GM12873 (cell line): ENCODE results near the gene SEPTIN6.

Source experiments
- TF ChIP-seq, protein P1 (sequence below): IDR thresholded peaks from 2 replicates; pipeline ENCODE4 v1.5.1; 2012; ENCODE audit warnings: low read depth, mild to moderate bottlenecking, moderate library complexity, low read length, control low read depth; ENCODE audit not compliant: insufficient read depth; ENCODE audit errors: missing control alignments

SEPTIN6 gene

DNA sequence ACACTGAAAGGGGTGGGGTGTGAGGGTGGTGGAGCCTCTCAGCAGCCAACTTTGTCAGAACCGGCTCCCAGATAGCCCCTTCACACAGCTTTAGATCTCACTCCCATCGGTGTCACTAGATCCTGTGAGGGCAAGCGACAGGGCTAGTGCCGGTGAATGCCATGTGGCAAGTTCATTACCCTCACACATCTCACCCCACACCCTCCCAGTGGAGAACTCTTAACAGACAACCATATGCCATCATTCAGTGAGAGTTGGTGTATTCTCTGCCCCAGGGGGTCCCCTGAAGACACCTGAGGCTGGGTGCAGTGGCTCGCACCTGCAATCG lies 15.3 kb downstream of the SEPTIN6 start:
- TF ChIP-seq, protein P1, sequence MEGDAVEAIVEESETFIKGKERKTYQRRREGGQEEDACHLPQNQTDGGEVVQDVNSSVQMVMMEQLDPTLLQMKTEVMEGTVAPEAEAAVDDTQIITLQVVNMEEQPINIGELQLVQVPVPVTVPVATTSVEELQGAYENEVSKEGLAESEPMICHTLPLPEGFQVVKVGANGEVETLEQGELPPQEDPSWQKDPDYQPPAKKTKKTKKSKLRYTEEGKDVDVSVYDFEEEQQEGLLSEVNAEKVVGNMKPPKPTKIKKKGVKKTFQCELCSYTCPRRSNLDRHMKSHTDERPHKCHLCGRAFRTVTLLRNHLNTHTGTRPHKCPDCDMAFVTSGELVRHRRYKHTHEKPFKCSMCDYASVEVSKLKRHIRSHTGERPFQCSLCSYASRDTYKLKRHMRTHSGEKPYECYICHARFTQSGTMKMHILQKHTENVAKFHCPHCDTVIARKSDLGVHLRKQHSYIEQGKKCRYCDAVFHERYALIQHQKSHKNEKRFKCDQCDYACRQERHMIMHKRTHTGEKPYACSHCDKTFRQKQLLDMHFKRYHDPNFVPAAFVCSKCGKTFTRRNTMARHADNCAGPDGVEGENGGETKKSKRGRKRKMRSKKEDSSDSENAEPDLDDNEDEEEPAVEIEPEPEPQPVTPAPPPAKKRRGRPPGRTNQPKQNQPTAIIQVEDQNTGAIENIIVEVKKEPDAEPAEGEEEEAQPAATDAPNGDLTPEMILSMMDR = no peak

DNA sequence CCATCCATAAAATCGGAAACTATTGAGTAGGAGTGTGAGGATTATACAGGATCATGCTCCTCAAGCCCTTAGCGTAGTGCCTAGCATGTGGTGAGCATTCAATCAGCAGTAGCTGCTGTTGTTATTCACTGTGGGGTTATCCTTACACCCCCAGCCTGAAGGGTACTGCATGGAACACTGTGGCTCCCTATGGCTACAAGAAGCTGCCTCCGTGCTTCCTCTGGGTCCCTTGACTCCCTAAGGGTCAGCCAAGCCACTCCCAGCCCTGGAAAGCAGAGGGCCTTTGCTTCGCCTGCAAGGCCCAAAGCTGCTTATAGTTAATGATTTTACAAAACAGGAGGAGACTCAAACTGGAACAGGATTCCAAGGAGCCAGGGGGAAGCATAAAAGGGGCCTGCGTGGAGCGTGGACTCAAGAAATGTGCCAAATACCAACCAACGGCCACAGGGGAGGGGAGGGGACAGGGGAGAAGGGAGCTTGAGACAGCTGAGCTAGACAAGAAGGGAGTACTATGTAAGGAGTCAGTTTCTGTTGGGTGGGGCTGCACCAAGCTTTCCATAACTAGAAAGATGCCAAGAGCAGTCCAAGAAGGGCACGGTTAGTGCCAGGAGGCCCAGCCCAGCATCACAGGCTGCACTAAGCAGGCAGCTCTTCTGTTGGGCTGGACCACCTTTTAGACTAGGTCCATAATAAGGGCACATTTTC lies 15.9 kb downstream of the SEPTIN6 start:
- TF ChIP-seq, protein P1 = no peak

DNA sequence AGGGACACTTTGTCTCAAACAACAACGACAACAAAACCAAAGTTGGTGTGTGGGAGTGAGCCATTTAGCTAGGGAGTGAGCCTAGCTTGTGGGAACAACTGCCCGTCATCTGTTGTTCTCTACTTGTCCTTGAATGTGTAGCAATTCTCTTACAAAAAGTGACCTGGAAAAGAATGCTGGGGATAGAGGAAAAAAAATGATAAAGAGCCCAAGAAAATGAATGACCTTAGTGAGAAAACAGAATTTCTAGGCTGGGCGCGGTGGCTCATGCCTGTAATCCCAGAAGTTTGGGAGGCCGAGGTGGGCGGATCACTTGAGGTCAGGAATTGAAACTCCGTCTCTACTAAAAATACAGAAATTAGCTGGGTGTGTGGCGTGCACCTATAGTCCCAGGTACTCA lies 19.6 kb downstream of the SEPTIN6 start:
- TF ChIP-seq, protein P1 = no peak

DNA sequence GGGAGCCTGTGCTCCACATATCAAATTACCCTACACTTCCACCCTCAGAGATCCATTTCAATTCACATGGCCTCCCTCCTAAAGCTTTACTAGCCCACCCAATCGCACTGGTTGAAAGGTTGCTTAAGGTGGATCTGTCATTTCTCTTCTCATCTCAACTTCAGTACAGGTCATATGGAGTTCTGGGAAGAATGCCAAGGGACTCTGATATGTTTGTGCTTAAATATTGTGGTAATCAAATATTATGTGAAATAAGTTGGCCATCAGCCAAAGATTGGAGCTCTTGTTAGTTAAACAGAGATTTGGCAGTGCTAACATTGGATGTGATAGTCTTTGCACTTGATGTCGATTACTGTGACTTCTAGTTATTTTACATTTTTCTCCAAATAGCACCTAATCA lies 20.5 kb downstream of the SEPTIN6 start:
- TF ChIP-seq, protein P1 = no peak

DNA sequence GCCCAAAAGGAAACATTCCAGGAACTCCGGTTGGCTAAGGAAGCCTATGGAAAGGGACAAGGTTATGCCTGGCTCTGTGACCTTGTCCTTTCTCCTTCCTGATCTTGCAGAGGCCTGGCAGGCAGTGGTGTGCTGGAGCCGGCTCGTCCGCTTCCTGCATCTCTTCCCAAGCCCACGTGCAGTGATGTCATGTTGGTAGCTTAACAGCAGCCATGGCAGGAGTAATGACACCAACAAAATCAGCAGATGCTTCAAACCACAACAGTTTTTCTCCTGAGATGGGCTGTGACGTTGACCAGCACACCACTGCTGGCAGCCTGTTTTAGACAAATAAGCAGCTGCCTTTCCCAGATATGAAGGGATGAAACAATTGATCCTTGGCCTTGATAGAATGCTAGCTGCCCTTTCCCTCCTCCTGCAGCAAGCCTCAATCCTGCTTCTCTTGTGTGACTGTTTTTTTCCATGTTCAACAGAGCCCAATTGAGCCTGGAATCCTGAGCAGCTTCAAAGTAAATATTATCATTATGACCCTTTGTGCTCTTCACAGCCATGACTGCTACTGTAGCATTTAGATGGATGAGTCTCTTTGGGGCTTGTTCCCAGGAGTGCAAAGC lies 23.4 kb downstream of the SEPTIN6 start:
- TF ChIP-seq, protein P1 = no peak

DNA sequence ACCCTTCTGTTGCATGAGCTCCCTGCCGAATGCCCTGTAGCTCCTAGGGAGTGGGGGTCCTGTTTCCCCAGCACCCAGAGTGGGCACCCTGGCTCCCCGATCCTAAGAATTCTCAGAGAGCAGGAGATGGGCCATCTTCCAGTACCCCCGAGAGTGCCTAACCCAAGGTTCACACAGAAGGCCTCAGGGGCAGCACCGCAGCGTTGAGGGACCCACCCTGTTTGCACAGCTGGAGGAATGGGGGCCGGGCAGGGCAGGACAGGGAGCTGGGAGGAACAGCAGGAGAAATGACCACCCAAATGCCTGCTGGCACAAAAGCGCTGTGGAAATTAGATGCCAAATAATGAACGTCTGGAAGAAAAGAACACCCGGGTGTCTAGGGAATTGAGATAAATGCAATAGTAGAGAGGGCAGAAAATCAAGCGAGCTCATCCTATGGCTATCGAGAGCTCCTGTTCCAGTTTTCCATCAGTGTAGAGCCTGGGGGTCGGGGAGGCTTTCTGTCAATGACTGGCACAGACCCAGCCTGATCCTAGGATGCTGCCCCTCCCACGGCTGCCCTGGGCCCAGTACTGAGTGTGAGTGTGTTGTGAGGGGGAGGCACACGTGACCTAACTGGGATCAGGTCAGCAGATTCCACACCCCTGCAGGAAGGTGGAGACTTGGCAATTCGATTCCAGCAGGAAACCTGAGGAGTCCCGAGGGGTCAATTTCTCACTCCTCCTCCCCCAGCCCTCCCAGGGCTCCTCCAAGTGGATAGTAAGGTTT lies 25.7 kb downstream of the SEPTIN6 start:
- TF ChIP-seq, protein P1 = no peak

DNA sequence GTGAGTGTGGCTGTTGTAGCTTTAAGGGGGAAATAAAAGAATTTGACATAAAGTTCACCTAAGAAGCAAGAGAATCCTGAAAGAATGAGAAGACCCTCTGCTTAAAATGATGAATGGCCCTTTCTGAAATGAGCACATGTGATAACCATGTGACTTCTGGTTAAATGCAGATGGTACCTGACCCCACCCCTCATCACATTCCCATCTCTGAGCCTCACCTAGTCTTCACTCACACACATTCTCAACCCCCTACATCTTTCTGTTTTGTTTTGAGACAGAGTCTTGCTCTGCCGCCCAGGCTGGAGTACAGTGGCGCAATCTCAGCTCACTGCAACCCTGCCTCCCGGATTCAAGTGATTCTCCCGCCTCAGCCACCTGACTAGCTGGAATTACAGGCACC lies 31.5 kb downstream of the SEPTIN6 start:
- TF ChIP-seq, protein P1 = no peak
